Endothelial cell (in vitro differentiated cells): ENCODE results near the gene TTC1. TPM values are rescaled to one million over a fixed set of nuclear protein-coding genes. Genes with fewer than 3 reads are reported as not detected.
A peak's percentile ranks its signal among the peaks of the same experiment; 100 is the strongest.
"Not testable (repeated sequence)": the region's sequence is repeated elsewhere in the genome, so short reads cannot be mapped to it uniquely, and the experiment has no call there.

Source experiments
- DNase-seq: peaks from one replicate; pipeline ENCODE4 v3.0.0; 2021; ENCODE audit warnings: low spot score
- H3K27ac Mint-ChIP-seq: one replicate; pipeline ENCODE4 v1.8.0; 2021; ENCODE audit warnings: mixed read lengths, inconsistent platforms; ENCODE audit not compliant: unreplicated experiment
- H3K27me3 Mint-ChIP-seq: one replicate; pipeline ENCODE4 v1.8.0; 2021; ENCODE audit warnings: mild to moderate bottlenecking, moderate library complexity, mixed read lengths, inconsistent platforms; ENCODE audit not compliant: unreplicated experiment
- H3K36me3 Mint-ChIP-seq: one replicate; pipeline ENCODE4 v1.8.0; 2021; ENCODE audit warnings: mild to moderate bottlenecking, low read depth, mixed read lengths, inconsistent platforms; ENCODE audit not compliant: unreplicated experiment
- H3K4me1 Mint-ChIP-seq: one replicate; pipeline ENCODE4 v1.8.0; 2021; ENCODE audit warnings: mild to moderate bottlenecking, mixed read lengths, inconsistent platforms; ENCODE audit not compliant: unreplicated experiment
- H3K4me3 Mint-ChIP-seq: one replicate; pipeline ENCODE4 v1.8.0; 2021; ENCODE audit warnings: mild to moderate bottlenecking, mixed read lengths, inconsistent platforms; ENCODE audit not compliant: unreplicated experiment
- H3K9me3 Mint-ChIP-seq: one replicate; pipeline ENCODE4 v1.8.0; 2021; ENCODE audit warnings: mixed read lengths, inconsistent platforms; ENCODE audit not compliant: unreplicated experiment
- CTCF ChIP-seq: fragments of 200-600 bp; sonication (generic); IDR thresholded peaks from one replicate; pipeline ENCODE4 v1.5.0; 2021; ENCODE audit warnings: antibody characterized with exemption; ENCODE audit not compliant: unreplicated experiment
- total RNA-seq: library from RNA; stranded (reverse); fragmentation: NEBNext Ultra II Directional; extraction: Animal tissue kit (Norgen Biotek cat#: 25700); gene quantifications from one replicate; pipeline ENCODE4 v1.2.1, GENCODE V29; 2021; ENCODE audit not compliant: unreplicated experiment

The TTC1 gene
- total RNA-seq, 1 donor from 2014 or later, result 49.8 TPM

- DNase-seq, result peak; percentile 71
- H3K27me3 Mint-ChIP-seq, result peaks cover under 1% of the 10 kb centered on the region
- no peaks in the 10 kb centered on the region for H3K36me3 Mint-ChIP-seq
- no peaks in the 10 kb centered on the region for H3K9me3 Mint-ChIP-seq
- peaks cover 7% of the 10 kb centered on the region for H3K4me1 Mint-ChIP-seq
- H3K27ac Mint-ChIP-seq, result no peak overlapping the region
- H3K4me3 Mint-ChIP-seq, result no peak overlapping the region
- TF ChIP-seq CTCF, result peak; percentile 50
Observed at GRCh38 chr5:159965031-159965837, 43.7 kb upstream of the TTC1 start.

- not testable (repeated sequence) for H3K27ac Mint-ChIP-seq, H3K4me3 Mint-ChIP-seq, H3K36me3 Mint-ChIP-seq, H3K9me3 Mint-ChIP-seq, H3K27me3 Mint-ChIP-seq, H3K4me1 Mint-ChIP-seq, DNase-seq
Observed at GRCh38 chr5:159965838-159966128, 43.2 kb upstream of the TTC1 start.

- Mint-ChIP-seq H3K27ac (no peak overlapping the region), H3K9me3 (no peaks in the 10 kb centered on the region), H3K4me1 (peaks cover 11% of the 10 kb centered on the region), H3K4me3 (no peak overlapping the region), H3K27me3 (peaks cover 13% of the 10 kb centered on the region), H3K36me3 (peaks cover 3% of the 10 kb centered on the region)
- DNase-seq, result no peak
- TF ChIP-seq CTCF, result no peak
Observed at GRCh38 chr5:159969966-159970365, 39.0 kb upstream of the TTC1 start.

- Mint-ChIP-seq H3K9me3 (no peaks in the 10 kb centered on the region), H3K4me1 (peaks cover 5% of the 10 kb centered on the region), H3K36me3 (peaks cover 3% of the 10 kb centered on the region), H3K4me3 (no peak overlapping the region), H3K27ac (no peak overlapping the region), H3K27me3 (peaks cover 16% of the 10 kb centered on the region)
- TF ChIP-seq CTCF, result no peak
- no peak for DNase-seq
Observed at GRCh38 chr5:159971038-159971437, 37.9 kb upstream of the TTC1 start.

GRCh38 chr5:159971514-159971913, 37.4 kb upstream of the TTC1 start:
- Mint-ChIP-seq H3K4me1 (peaks cover 5% of the 10 kb centered on the region), H3K27me3 (peaks cover 16% of the 10 kb centered on the region), H3K4me3 (peak overlapping the region; percentile 80), H3K9me3 (no peaks in the 10 kb centered on the region), H3K36me3 (peaks cover 3% of the 10 kb centered on the region), H3K27ac (no peak overlapping the region)
- no peak for TF ChIP-seq CTCF
- no peak for DNase-seq
